DND-41 (cell line): Measurements from ENCODE around the gene STAT4.

Experiments used
- ATAC-seq: fragments of 200-7000 bp; cut with Tn5 transposase; 3 replicates; pipeline ENCODE4 v1.9.1; 2021; ENCODE audit warnings: low read depth; ENCODE audit not compliant: insufficient read depth
- DNase-seq: peaks from one replicate; pipeline ENCODE4 v3.0.0-alpha.2; 2020
- H2AFZ ChIP-seq: 2 replicates; pipeline ENCODE4 v1.6.0; 2012; ENCODE audit warnings: low read depth, low read length
- H3K27ac ChIP-seq: 2 replicates; pipeline ENCODE4 v1.5.1; 2012; ENCODE audit warnings: low read length, inconsistent platforms
- H3K27me3 ChIP-seq: fragments of 200-600 bp; sonication (generic); 2 replicates; pipeline ENCODE4 v1.6.0; 2012; ENCODE audit warnings: low read length, mild to moderate bottlenecking, inconsistent platforms; ENCODE audit not compliant: insufficient read depth, poor library complexity
- H3K36me3 ChIP-seq: 2 replicates; pipeline ENCODE4 v1.5.1; 2012; ENCODE audit warnings: low read length, inconsistent platforms; ENCODE audit not compliant: insufficient read depth
- H3K4me1 ChIP-seq: 2 replicates; pipeline ENCODE4 v1.5.1; 2012; ENCODE audit warnings: mild to moderate bottlenecking, low read length; ENCODE audit not compliant: insufficient read depth
- H3K4me2 ChIP-seq: 2 replicates; pipeline ENCODE4 v1.6.0; 2012; ENCODE audit warnings: mild to moderate bottlenecking, moderate library complexity, low read length, inconsistent platforms; ENCODE audit not compliant: insufficient read depth
- H3K4me3 ChIP-seq, 2 experiments: fragments of 200-600 bp in 1 of 2; shearing (Covaris generic) in 1 of 2; 2 replicates each; pipeline ENCODE4 v1.5.1; 2012 to 2016; ENCODE audit warnings: inconsistent platforms in 2 of 2, low read length in 2 of 2, mild to moderate bottlenecking in 2 of 2, low read depth in 1 of 2, moderate library complexity in 1 of 2
- H3K79me2 ChIP-seq: 2 replicates; pipeline ENCODE4 v1.6.0; 2012; ENCODE audit warnings: low read length, inconsistent platforms; ENCODE audit not compliant: insufficient read depth
- H3K9ac ChIP-seq: 2 replicates; pipeline ENCODE4 v1.6.0; 2012; ENCODE audit warnings: low read depth, mild to moderate bottlenecking, inconsistent platforms, low read length, moderate library complexity
- H3K9me3 ChIP-seq: 2 replicates; pipeline ENCODE4 v1.5.1; 2012; ENCODE audit warnings: low read length, moderate library complexity, mild to moderate bottlenecking, inconsistent platforms; ENCODE audit not compliant: insufficient read depth, severe bottlenecking
- H4K20me1 ChIP-seq: 2 replicates; pipeline ENCODE4 v1.6.0; 2012; ENCODE audit warnings: low read length; ENCODE audit not compliant: insufficient read depth
- CTCF ChIP-seq: IDR thresholded peaks from 2 replicates; pipeline ENCODE4 v1.5.1; 2012; ENCODE audit warnings: borderline replicate concordance, low read length, moderate library complexity, mild to moderate bottlenecking; ENCODE audit not compliant: poor library complexity, severe bottlenecking; ENCODE audit errors: extremely low read depth
- EZH2 ChIP-seq: IDR thresholded peaks from 3 replicates; pipeline ENCODE4 v1.6.1; 2012; ENCODE audit warnings: borderline replicate concordance, low read depth, mild to moderate bottlenecking, moderate library complexity, low read length, inconsistent platforms; ENCODE audit not compliant: severe bottlenecking

Gene STAT4

GRCh38 chr2:191069606-191070005, 81.2 kb downstream of the STAT4 start:
- Histone ChIP-seq H3K27me3 (no peaks in the 10 kb centered on the region), H3K9me3 (no peaks in the 10 kb centered on the region), H3K79me2 (peaks cover 52% of the 10 kb centered on the region), H2AFZ (no peak overlapping the region), H3K4me1 (peaks cover 57% of the 10 kb centered on the region), H3K4me2 (peak overlapping the region; percentile 58; the same call in 1 of the 2 replicates), H4K20me1 (no peaks in the 10 kb centered on the region), H3K4me3 (no peak overlapping the region), H3K9ac (peak overlapping the region; percentile 26), H3K36me3 (peaks cover 4% of the 10 kb centered on the region; the same call in 1 of the 2 replicates), H3K27ac (peak overlapping the region; percentile 85)
- ATAC-seq (no peak), DNase-seq (no peak)
- no peak for TF ChIP-seq EZH2
- TF ChIP-seq CTCF = no peak

GRCh38 chr2:191066919-191067233, 83.9 kb downstream of the STAT4 start:
- Histone ChIP-seq H3K27me3 (no peaks in the 10 kb centered on the region), H3K9me3 (no peaks in the 10 kb centered on the region), H3K36me3 (peaks cover 7% of the 10 kb centered on the region; the same call in 1 of the 2 replicates), H3K79me2 (peaks cover 66% of the 10 kb centered on the region), H2AFZ (no peak overlapping the region), H3K27ac (peak overlapping the region; percentile 97), H3K4me1 (peaks cover 84% of the 10 kb centered on the region), H3K4me3 (peak overlapping the region in 1 of 2 experiments; percentile 60; a peak in 1 of 4 replicates), H3K4me2 (peak overlapping the region; percentile 72), H4K20me1 (no peaks in the 10 kb centered on the region), H3K9ac (peak overlapping the region; percentile 84)
- no peak for ATAC-seq
- no peak for DNase-seq
- TF ChIP-seq CTCF = no peak
- no peak for TF ChIP-seq EZH2

GRCh38 chr2:191066197-191066918, 84.4 kb downstream of the STAT4 start:
- TF ChIP-seq CTCF (no peak), EZH2 (no peak)
- peak overlapping the region; percentile 50 for H2AFZ ChIP-seq

More at GRCh38 chr2:191066197-191066918, 84.4 kb downstream of the STAT4 start:
- ATAC-seq (peak; percentile 31), DNase-seq (peak; percentile 47)
- H3K9ac ChIP-seq = peak overlapping the region; percentile 84
- H3K4me1 ChIP-seq = peaks cover 86% of the 10 kb centered on the region
- H3K4me2 ChIP-seq = peak overlapping the region; percentile 72
- no peaks in the 10 kb centered on the region for H4K20me1 ChIP-seq
- H3K27me3 ChIP-seq = no peaks in the 10 kb centered on the region
- no peaks in the 10 kb centered on the region for H3K9me3 ChIP-seq
- peak overlapping the region; percentile 60 to 73 for H3K4me3 ChIP-seq
- H3K27ac ChIP-seq = peak overlapping the region; percentile 97
- peaks cover 66% of the 10 kb centered on the region for H3K79me2 ChIP-seq
- peaks cover 3% of the 10 kb centered on the region; the same call in 1 of the 2 replicates for H3K36me3 ChIP-seq
